Ovary (tissue), 9 donors: ENCODE data around the gene SRC. TPM values are rescaled to one million over a fixed set of nuclear protein-coding genes. Genes with fewer than 3 reads are reported as not detected.

Experiments
- DNase-seq, 5 donors: peaks; one replicate each; pipeline ENCODE4 v3.0.0-alpha.2; 2019 to 2020
- H3K27ac ChIP-seq, 2 donors: fragments of 200-600 bp; one replicate each; pipeline versions ENCODE4 v1.5.1 to v1.8.0; 2019 to 2022
- H3K27me3 ChIP-seq: fragments of 200-600 bp; one replicate; pipeline ENCODE4 v1.8.0; 2022
- H3K36me3 ChIP-seq: fragments of 200-600 bp; sonication (generic); one replicate; pipeline ENCODE4 v1.5.1; 2019
- H3K4me1 ChIP-seq: one replicate; pipeline ENCODE4 v1.8.1; 2013; ENCODE audit warnings: mild to moderate bottlenecking, moderate library complexity; ENCODE audit not compliant: insufficient read depth
- H3K4me3 ChIP-seq: fragments of 200-600 bp; sonication (generic); one replicate; pipeline ENCODE4 v1.5.1; 2017
- H3K9me3 ChIP-seq, 2 donors: fragments of 200-600 bp in 1 of 2; sonication (generic) in 1 of 2; one replicate each; pipeline versions ENCODE4 v1.5.1 to v1.8.1; 2013 to 2019; ENCODE audit warnings: mild to moderate bottlenecking in 1 of 2, moderate library complexity in 1 of 2
- CTCF ChIP-seq, 3 donors: fragments of 450-650 bp in 2 of 3; fragments of 200-600 bp in 1 of 3; IDR thresholded peaks; one replicate each; pipeline versions ENCODE4 v1.5.1 to v1.8.0; 2016 to 2022; ENCODE audit warnings: antibody characterized with exemption in 3 of 3, mild to moderate bottlenecking in 1 of 3
- EP300 ChIP-seq: sonication (generic); formaldehyde crosslinking; IDR thresholded peaks from one replicate; pipeline ENCODE4 v1.6.1; 2017; ENCODE audit warnings: antibody characterized with exemption
- POLR2A ChIP-seq: fragments of 450-650 bp; IDR thresholded peaks from one replicate; pipeline ENCODE4 v1.6.1; 2017; ENCODE audit warnings: antibody characterized with exemption, mild to moderate bottlenecking, moderate library complexity
- WGBS, 3 donors: extraction: QIAGEN DNeasy Blood & Tissue Kit in 1 of 3; methylation state at CpG; one replicate each; pipeline versions ENCODE4 v1.1.5 to v1.1.7; 2013 to 2017; 5-methylcytosine and 5-hydroxymethylcytosine counted together
- intact Hi-C, 4 donors: fragments of 100-400 bp; cut with DNase I; formaldehyde crosslinking; loops; one replicate each; pipeline versions ENCODE4 v1.11.0 to v1.15.1; 2022 to 2023
- polyA plus RNA-seq, 2 donors: library from polyadenylated mRNA; stranded (reverse); fragments of 200-250 nt in 1 of 2; fragments of 350-450 nt in 1 of 2; fragmentation: Illumina TruSeq in 1 of 2; extraction: RNeasy Lipid Tissue Mini Kit (QIAGEN cat#74804) in 1 of 2; gene quantifications; one replicate each; pipeline ENCODE4 v1.2.3, GENCODE V29; 2013 to 2014
- total RNA-seq, 7 donors: library from RNA; depleted of rRNA in 2 of 7; stranded (reverse); fragments of >200 nt in 2 of 7; fragmentation: NEBNext Ultra II Directional in 3 of 7; extraction: Animal tissue kit (Norgen Biotek cat#: 25700) in 3 of 7; gene quantifications; one replicate each; pipeline versions ENCODE4 v1.1.0 to v1.2.4, GENCODE V29; 2016 to 2023
- donor health status: DM: no; HTN: no; CAD: no; lungs with moderate emphysema.
- donor health status: DM: no; HTN: no; CAD: no.
- donor health status: Bipolar disorder and iron deficiency.
- donor health status: DM: yes; HTN: yes; CAD: no.
- donor health status: DM: no; HTN: no; CAD: no.
- donor health status: DM: yes; HTN: yes; CAD: no.

Gene SRC
- total and polyA plus RNA-seq, 9 donors, result 17.0 to 72.7 (median 34.7) TPM

- no peak overlapping the region for H3K4me3 ChIP-seq
- H3K27ac ChIP-seq, result no peak overlapping the region
- H3K36me3 ChIP-seq, result no peaks in the 10 kb centered on the region
- H3K27me3 ChIP-seq, result no peaks in the 10 kb centered on the region
- intact Hi-C loops, result loop anchor here (5.0 to 10.0 kb wide), 5 partner anchors 95 to 187 kb away; partner anchors contain the start of genes BLCAP (in 1 of the 4), MANBAL (in 1 of the 4) and NNAT (in 1 of the 4)
- WGBS, 3 donors, result 77 to 90% (median 80%) methylated on average over 11 of the region's 11 CpGs
- DNase-seq, result peak in 4 of 5 donors; percentile 6 to 36 (median 26)
- TF ChIP-seq EP300 (no peak), CTCF (IDR thresholded peaks at IDR 0.05) (no peak), POLR2A (no peak)
- H3K4me1 ChIP-seq, result peaks cover 12% of the 10 kb centered on the region
- no peaks in the 10 kb centered on the region for H3K9me3 ChIP-seq
Observed at GRCh38 chr20:37381621-37382471, 35.9 kb downstream of the SRC start.

- WGBS, 3 donors, result 79 to 85% (median 83%) methylated on average over 11 of the region's 11 CpGs
- Histone ChIP-seq H3K27ac (no peak overlapping the region), H3K4me3 (no peak overlapping the region), H3K27me3 (no peaks in the 10 kb centered on the region), H3K9me3 (no peaks in the 10 kb centered on the region), H3K4me1 (peaks cover 10% of the 10 kb centered on the region), H3K36me3 (no peaks in the 10 kb centered on the region)
- intact Hi-C loops, result loop anchor here (5.0 to 10.0 kb wide), 5 partner anchors 95 to 188 kb away; partner anchors contain the start of genes BLCAP (in 1 of the 4), MANBAL (in 1 of the 4) and NNAT (in 1 of the 4)
- peak in 3 of 5 donors; percentile 5 to 30 (median 16) for DNase-seq
- no peak for TF ChIP-seq CTCF (IDR thresholded peaks at IDR 0.05)
- no peak for TF ChIP-seq POLR2A
- no peak for TF ChIP-seq EP300
Observed at GRCh38 chr20:37382482-37383120, 36.7 kb downstream of the SRC start.

- no peak overlapping the region for H3K4me3 ChIP-seq
- no peaks in the 10 kb centered on the region for H3K27me3 ChIP-seq
- H3K4me1 ChIP-seq, result peaks cover 10% of the 10 kb centered on the region
- 84 to 88% (median 87%) methylated on average over 25 of the region's 25 CpGs for WGBS, 3 donors
- intact Hi-C loops, result loop anchor here (5.0 to 10.0 kb wide), 5 partner anchors 96 to 189 kb away; partner anchors contain the start of genes BLCAP (in 1 of the 4), MANBAL (in 1 of the 4) and NNAT (in 1 of the 4)
- TF ChIP-seq EP300 (no peak), POLR2A (no peak), CTCF (IDR thresholded peaks at IDR 0.05) (no peak)
- H3K27ac ChIP-seq, result no peak overlapping the region
- no peaks in the 10 kb centered on the region for H3K9me3 ChIP-seq
- DNase-seq, result peak in 3 of 5 donors; percentile 30 to 38 (median 37)
- no peaks in the 10 kb centered on the region for H3K36me3 ChIP-seq
Observed at GRCh38 chr20:37383229-37383989, 37.5 kb downstream of the SRC start.
